SK-N-MC (cell line): Measurements from ENCODE around the gene AVPR2.

Experiments used
- DNase-seq: peaks from one replicate; pipeline ENCODE4 v3.0.0-alpha.2; 2011; ENCODE audit warnings: low read depth, low spot score
- H3K27ac ChIP-seq: fragments of 200-600 bp; sonication (generic); 2 replicates; pipeline ENCODE4 v1.5.1; 2016; ENCODE audit warnings: mixed run types
- H3K36me3 ChIP-seq: fragments of 200-600 bp; sonication (generic); 2 replicates; pipeline ENCODE4 v1.6.1; 2017; ENCODE audit warnings: antibody characterized with exemption, low read length, mixed read lengths; ENCODE audit not compliant: insufficient read depth
- H3K4me3 ChIP-seq: fragments of 200-600 bp; sonication (generic); 2 replicates; pipeline ENCODE4 v1.5.1; 2016
- H3K9ac ChIP-seq: fragments of 200-600 bp; sonication (generic); 2 replicates; pipeline ENCODE4 v1.8.0; 2017; ENCODE audit warnings: mixed run types, mixed read lengths; ENCODE audit not compliant: insufficient read length
- H3K9me3 ChIP-seq: fragments of 200-600 bp; sonication (generic); 2 replicates; pipeline ENCODE4 v1.6.1; 2017; ENCODE audit warnings: low read depth, mild to moderate bottlenecking, antibody characterized with exemption, low read length, moderate library complexity, mixed read lengths
- EZH2 ChIP-seq: fragments of 200-600 bp; sonication (generic); IDR thresholded peaks from one replicate; pipeline ENCODE4 v1.6.1; 2017; ENCODE audit warnings: antibody characterized with exemption
- FOXP2 ChIP-seq: optimal IDR thresholded peaks from 2 replicates; pipeline ENCODE3; 2011; ENCODE audit warnings: mild to moderate bottlenecking, moderate library complexity; ENCODE audit not compliant: insufficient read depth; ENCODE audit errors: extremely low read length, control extremely low read depth
- POLR2AphosphoS5 ChIP-seq: IDR thresholded peaks from 2 replicates; pipeline ENCODE4 v1.6.1; 2012; ENCODE audit warnings: mild to moderate bottlenecking, low read depth, low read length, borderline replicate concordance

Gene AVPR2

GRCh38 chrX:153922932-153923857, 18.7 kb downstream of the AVPR2 start:
- Histone ChIP-seq H3K36me3 (no peaks in the 10 kb centered on the region), H3K4me3 (no peak overlapping the region), H3K27ac (no peak overlapping the region), H3K9me3 (no peaks in the 10 kb centered on the region), H3K9ac (no peak overlapping the region)
- TF ChIP-seq POLR2AphosphoS5, result no peak
- TF ChIP-seq EZH2, result no peak
- TF ChIP-seq FOXP2, result no peak
- no peak for DNase-seq

- H3K4me3 ChIP-seq, result no peak overlapping the region; the same call in 1 of the 2 replicates
- peak overlapping the region; percentile 69 for H3K27ac ChIP-seq
- DNase-seq, result no peak
- TF ChIP-seq POLR2AphosphoS5 (no peak), FOXP2 (no peak), EZH2 (no peak)
- H3K36me3 ChIP-seq, result no peaks in the 10 kb centered on the region; the same call in 1 of the 2 replicates
- H3K9ac ChIP-seq, result no peak overlapping the region
- no peaks in the 10 kb centered on the region for H3K9me3 ChIP-seq
Observed at GRCh38 chrX:153924149-153924861, 19.8 kb downstream of the AVPR2 start.

- no peak overlapping the region for H3K9ac ChIP-seq
- TF ChIP-seq POLR2AphosphoS5 (no peak), FOXP2 (no peak), EZH2 (no peak)
- no peaks in the 10 kb centered on the region; the same call in 1 of the 2 replicates for H3K36me3 ChIP-seq
- H3K9me3 ChIP-seq, result no peaks in the 10 kb centered on the region
- peak overlapping the region; percentile 69 for H3K27ac ChIP-seq
- DNase-seq, result no peak
- H3K4me3 ChIP-seq, result no peak overlapping the region
Observed at GRCh38 chrX:153925387-153925738, 20.9 kb downstream of the AVPR2 start.

DNA sequence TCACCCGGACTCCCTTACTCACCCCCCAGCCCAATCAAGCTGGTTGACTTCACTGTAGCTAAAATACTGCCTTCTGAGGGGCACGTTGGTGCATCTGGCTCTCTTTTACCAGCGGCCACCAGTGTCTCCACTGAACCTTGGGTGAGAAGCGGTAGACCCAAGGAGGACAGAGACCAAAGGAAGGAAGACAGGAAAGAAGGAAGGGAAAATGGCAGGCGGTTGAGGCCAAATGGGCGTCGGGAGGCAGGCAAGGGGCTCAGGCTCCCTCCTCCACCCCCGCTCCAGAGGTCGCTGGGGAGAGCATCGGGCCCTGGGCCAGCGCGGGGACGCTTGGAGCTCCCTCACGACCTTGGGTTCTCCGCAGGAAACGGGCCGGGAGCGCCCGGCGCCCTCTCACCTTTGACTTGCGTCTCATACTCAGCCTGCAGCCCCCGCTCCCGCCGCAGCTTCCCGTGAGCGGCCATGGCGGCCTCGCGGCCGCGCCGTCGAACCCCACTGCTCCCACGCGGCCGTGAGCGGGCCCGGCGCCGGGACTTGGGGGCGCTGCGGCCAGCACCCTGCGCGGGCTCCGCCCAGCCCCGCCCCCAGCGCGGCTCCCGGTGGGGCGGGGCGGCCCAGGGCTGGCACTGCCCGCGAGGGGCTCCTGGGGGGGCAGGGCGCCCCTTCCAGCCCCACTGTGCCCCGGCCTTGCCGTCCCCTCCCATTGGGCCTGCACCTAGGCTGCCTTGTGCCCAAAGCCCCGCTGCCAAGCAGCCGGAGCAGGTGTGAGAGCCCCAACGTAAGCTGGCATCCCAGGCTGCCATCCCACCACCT, 21.5 kb downstream of the AVPR2 start, which contains the start of gene ARHGAP4:
TSS of gene ARHGAP4 (minus strand) at position 526 of the 813 bp plus-strand sequence. CDS start at position 464, 62 bp downstream.
- DNase-seq, result no peak
- TF ChIP-seq EZH2 (no peak), POLR2AphosphoS5 (no peak), FOXP2 (no peak)
- Histone ChIP-seq H3K9me3 (no peaks in the 10 kb centered on the region), H3K36me3 (no peaks in the 10 kb centered on the region; the same call in 1 of the 2 replicates), H3K27ac (peak within 1 kb of the TSS; percentile 94), H3K4me3 (peak within 1 kb of the TSS; percentile 81), H3K9ac (peak within 1 kb of the TSS; percentile 95)

- Histone ChIP-seq H3K4me3 (peak overlapping the region; percentile 81), H3K9ac (no peak overlapping the region), H3K36me3 (no peaks in the 10 kb centered on the region; the same call in 1 of the 2 replicates), H3K27ac (peak overlapping the region; percentile 94), H3K9me3 (no peaks in the 10 kb centered on the region)
- no peak for DNase-seq
- no peak for TF ChIP-seq POLR2AphosphoS5
- TF ChIP-seq EZH2, result no peak
- no peak for TF ChIP-seq FOXP2
Observed at GRCh38 chrX:153926552-153926857, 22.0 kb downstream of the AVPR2 start.

GRCh38 chrX:153926858-153927671, 22.6 kb downstream of the AVPR2 start:
- peak; percentile 64 for DNase-seq
- Histone ChIP-seq H3K4me3 (peak overlapping the region; percentile 81), H3K27ac (peak overlapping the region; percentile 94), H3K36me3 (peaks cover 4% of the 10 kb centered on the region; the same call in 1 of the 2 replicates), H3K9ac (peak overlapping the region; percentile 95), H3K9me3 (no peaks in the 10 kb centered on the region)
- TF ChIP-seq FOXP2, result no peak
- no peak for TF ChIP-seq EZH2
- no peak; the same call in 1 of the 2 replicates for TF ChIP-seq POLR2AphosphoS5

DNA sequence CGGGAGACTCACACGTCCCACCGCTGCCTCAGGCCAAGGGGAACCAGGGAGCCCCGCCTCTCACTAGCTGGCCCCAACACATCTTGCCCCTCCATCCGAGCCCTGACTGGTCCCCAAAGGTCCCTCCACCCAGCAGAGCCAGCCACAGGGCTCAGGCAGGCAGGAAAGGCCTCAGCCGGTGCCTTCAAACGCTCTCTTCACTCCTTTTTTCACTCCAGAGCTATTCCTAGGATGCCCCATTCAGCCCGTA, 23.1 kb downstream of the AVPR2 start:
- H3K36me3 ChIP-seq, result peaks cover 5% of the 10 kb centered on the region; the same call in 1 of the 2 replicates
- peak overlapping the region; percentile 95 for H3K9ac ChIP-seq
- peak overlapping the region; percentile 81 for H3K4me3 ChIP-seq

More for the DNA sequence above, 23.1 kb downstream of the AVPR2 start:
- peak overlapping the region; percentile 94 for H3K27ac ChIP-seq
- no peak for DNase-seq
- H3K9me3 ChIP-seq, result no peaks in the 10 kb centered on the region
- no peak for TF ChIP-seq POLR2AphosphoS5
- TF ChIP-seq FOXP2, result no peak
- TF ChIP-seq EZH2, result no peak
